K562 (cell line): ENCODE measurements around the gene PHTF1. TPM values are rescaled to one million over a fixed set of nuclear protein-coding genes. Genes with fewer than 3 reads are reported as not detected.

ENCODE experiments used
- ATF2 ChIP-seq: sonication (generic); formaldehyde crosslinking; IDR thresholded peaks from 2 replicates; pipeline ENCODE4 v1.8.1; 2022; ENCODE audit warnings: missing genetic modification reagents
- CTBP1 ChIP-seq: fragments of 450-650 bp; IDR thresholded peaks from 2 replicates; pipeline ENCODE4 v1.6.1; 2016; ENCODE audit warnings: borderline replicate concordance
- FOXK2 ChIP-seq, 2 experiments: fragments of 450-650 bp; IDR thresholded peaks in 1 of 2; conservative IDR thresholded peaks in 1 of 2; 2 replicates each; pipeline ENCODE4 v1.6.1; 2016; ENCODE audit warnings: low read depth in 2 of 2, mild to moderate bottlenecking in 1 of 2
- KLF16 ChIP-seq: IDR thresholded peaks from 2 replicates; pipeline ENCODE4 v1.6.1; 2016; ENCODE audit warnings: antibody characterized with exemption
- MYNN ChIP-seq, 2 experiments: sonication (generic); formaldehyde crosslinking in 1 of 2; IDR thresholded peaks; 2 replicates each; pipeline versions ENCODE4 v1.5.0 to v1.6.1; 2016 to 2020; ENCODE audit warnings: antibody characterized with exemption in 1 of 2, missing genetic modification reagents in 1 of 2
- POLR2AphosphoS5 ChIP-seq: IDR thresholded peaks from 2 replicates; pipeline ENCODE4 v1.6.1; 2011; ENCODE audit warnings: mild to moderate bottlenecking, low read depth, low read length, moderate library complexity; ENCODE audit not compliant: control insufficient read depth, insufficient read depth
- POLR2B ChIP-seq: fragments of 450-650 bp; IDR thresholded peaks from 2 replicates; pipeline ENCODE4 v1.6.1; 2018; ENCODE audit warnings: low read depth; ENCODE audit not compliant: partially characterized antibody
- PYGO2 ChIP-seq: fragments of 450-650 bp; IDR thresholded peaks from 2 replicates; pipeline ENCODE4 v1.6.1; 2016; ENCODE audit warnings: mild to moderate bottlenecking, missing genetic modification characterization, moderate library complexity, missing compliant biosample characterization
- RCOR1 ChIP-seq, 2 experiments: IDR thresholded peaks; 2 replicates each; pipeline ENCODE4 v1.6.1; 2012; ENCODE audit warnings: low read depth in 2 of 2, low read length in 2 of 2, borderline replicate concordance in 1 of 2, improper control_type of control experiment in 1 of 2
- USF1 ChIP-seq: sonication (generic); formaldehyde crosslinking; IDR thresholded peaks from 2 replicates; pipeline ENCODE4 v1.9.0; 2022; ENCODE audit warnings: mild to moderate bottlenecking, missing genetic modification reagents
- XRCC4 ChIP-seq: IDR thresholded peaks from one replicate; pipeline ENCODE4 v1.6.1; 2011; ENCODE audit not compliant: insufficient read depth, insufficient read length; ENCODE audit errors: extremely low read depth
- ZC3H8 ChIP-seq: fragments of 450-650 bp; IDR thresholded peaks from 2 replicates; pipeline ENCODE4 v1.6.1; 2017
- ZNF699 ChIP-seq: fragments of 250-450 bp; sonication (Bioruptor Pico); IDR thresholded peaks from 2 replicates; pipeline ENCODE4 v1.8.0; 2021; ENCODE audit warnings: mild to moderate bottlenecking, moderate library complexity; ENCODE audit not compliant: insufficient replicate concordance
- polyA plus RNA-seq, 8 experiments: library from polyadenylated mRNA; depleted of rRNA in 4 of 8; stranded (reverse) in 5 of 8; unstranded in 3 of 8; fragments of >200 nt; fragmentation: Nextera tagmentation in 2 of 8; fragmentation: Illumina TruSeq in 1 of 8; extraction: Ambion mirVana in 2 of 8; extraction: Trizol in 1 of 8; gene quantifications; 2 replicates each; pipeline versions ENCODE4 v1.2.1 to v1.2.3, GENCODE V29; 2011 to 2014; ENCODE audit warnings: inconsistent platforms in 1 of 8, missing spikeins in 1 of 8
- total RNA-seq, 7 experiments: library from RNA; depleted of rRNA in 6 of 7; stranded (reverse); fragments of >200 nt in 6 of 7; fragmentation: Illumina TruSeq in 2 of 7; extraction: Trizol in 2 of 7; gene quantifications; 2 replicates each; pipeline versions ENCODE4 v1.2.1 to v1.2.3, GENCODE V29; 2011 to 2021; ENCODE audit warnings: low replicate concordance in 1 of 7
- TF ChIP-seq, protein P1 (sequence below): fragments of 450-650 bp; IDR thresholded peaks from 2 replicates; pipeline ENCODE4 v1.6.1; 2016; ENCODE audit warnings: low read depth
- TF ChIP-seq, protein P2 (sequence below): fragments of 450-650 bp; IDR thresholded peaks from 2 replicates; pipeline ENCODE4 v1.6.1; 2016

PHTF1 gene
- total and polyA plus RNA-seq, 9 of the 15 experiments (the other 6 are each of a cell fraction or from before 2014, with no cell fraction given): 8.4 to 36.2 (median 23.0) TPM

DNA sequence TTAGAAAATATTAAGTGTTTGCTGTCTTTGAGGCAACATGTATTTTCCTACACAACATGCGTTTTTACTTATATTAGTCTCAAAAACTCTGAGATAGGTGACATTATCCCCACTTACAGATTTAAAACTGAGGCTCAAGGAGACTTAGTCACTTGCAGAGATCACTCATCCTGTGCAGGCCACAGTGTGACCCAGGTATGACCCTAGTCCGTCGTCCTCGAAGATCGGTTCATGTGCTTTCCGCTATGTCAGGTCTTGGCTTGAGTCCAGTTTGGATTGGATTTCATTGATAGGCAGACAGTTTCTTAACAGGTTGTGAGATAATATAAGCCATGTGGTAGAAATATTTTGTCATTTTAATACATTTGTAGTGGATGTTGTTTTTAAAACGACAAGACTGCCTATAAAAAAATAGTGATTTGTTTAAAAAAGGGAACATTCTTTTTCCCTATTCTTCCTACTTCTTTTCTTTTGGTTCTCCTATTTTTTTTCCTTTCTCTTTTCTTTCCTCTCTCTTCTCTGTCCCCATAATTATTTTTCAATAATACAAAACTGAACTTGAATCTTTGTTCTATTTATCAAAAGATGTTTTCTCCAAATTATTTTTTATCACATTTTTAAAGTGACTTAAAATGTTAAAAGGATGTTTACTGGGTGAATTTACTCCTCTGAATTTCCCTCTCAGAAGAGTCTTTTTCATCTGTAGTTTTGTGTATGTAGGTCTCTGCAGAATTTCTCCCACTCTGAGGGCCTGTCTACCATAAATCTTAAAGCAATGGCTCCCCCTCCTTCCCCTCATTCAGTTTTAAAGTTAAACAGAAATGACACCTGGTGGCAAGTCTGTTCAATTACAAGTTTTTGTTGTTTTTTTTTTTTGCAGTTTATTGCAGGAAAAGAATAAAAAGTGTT lies 81.8 kb downstream of the PHTF1 start (continued):
- TF ChIP-seq, protein P1, sequence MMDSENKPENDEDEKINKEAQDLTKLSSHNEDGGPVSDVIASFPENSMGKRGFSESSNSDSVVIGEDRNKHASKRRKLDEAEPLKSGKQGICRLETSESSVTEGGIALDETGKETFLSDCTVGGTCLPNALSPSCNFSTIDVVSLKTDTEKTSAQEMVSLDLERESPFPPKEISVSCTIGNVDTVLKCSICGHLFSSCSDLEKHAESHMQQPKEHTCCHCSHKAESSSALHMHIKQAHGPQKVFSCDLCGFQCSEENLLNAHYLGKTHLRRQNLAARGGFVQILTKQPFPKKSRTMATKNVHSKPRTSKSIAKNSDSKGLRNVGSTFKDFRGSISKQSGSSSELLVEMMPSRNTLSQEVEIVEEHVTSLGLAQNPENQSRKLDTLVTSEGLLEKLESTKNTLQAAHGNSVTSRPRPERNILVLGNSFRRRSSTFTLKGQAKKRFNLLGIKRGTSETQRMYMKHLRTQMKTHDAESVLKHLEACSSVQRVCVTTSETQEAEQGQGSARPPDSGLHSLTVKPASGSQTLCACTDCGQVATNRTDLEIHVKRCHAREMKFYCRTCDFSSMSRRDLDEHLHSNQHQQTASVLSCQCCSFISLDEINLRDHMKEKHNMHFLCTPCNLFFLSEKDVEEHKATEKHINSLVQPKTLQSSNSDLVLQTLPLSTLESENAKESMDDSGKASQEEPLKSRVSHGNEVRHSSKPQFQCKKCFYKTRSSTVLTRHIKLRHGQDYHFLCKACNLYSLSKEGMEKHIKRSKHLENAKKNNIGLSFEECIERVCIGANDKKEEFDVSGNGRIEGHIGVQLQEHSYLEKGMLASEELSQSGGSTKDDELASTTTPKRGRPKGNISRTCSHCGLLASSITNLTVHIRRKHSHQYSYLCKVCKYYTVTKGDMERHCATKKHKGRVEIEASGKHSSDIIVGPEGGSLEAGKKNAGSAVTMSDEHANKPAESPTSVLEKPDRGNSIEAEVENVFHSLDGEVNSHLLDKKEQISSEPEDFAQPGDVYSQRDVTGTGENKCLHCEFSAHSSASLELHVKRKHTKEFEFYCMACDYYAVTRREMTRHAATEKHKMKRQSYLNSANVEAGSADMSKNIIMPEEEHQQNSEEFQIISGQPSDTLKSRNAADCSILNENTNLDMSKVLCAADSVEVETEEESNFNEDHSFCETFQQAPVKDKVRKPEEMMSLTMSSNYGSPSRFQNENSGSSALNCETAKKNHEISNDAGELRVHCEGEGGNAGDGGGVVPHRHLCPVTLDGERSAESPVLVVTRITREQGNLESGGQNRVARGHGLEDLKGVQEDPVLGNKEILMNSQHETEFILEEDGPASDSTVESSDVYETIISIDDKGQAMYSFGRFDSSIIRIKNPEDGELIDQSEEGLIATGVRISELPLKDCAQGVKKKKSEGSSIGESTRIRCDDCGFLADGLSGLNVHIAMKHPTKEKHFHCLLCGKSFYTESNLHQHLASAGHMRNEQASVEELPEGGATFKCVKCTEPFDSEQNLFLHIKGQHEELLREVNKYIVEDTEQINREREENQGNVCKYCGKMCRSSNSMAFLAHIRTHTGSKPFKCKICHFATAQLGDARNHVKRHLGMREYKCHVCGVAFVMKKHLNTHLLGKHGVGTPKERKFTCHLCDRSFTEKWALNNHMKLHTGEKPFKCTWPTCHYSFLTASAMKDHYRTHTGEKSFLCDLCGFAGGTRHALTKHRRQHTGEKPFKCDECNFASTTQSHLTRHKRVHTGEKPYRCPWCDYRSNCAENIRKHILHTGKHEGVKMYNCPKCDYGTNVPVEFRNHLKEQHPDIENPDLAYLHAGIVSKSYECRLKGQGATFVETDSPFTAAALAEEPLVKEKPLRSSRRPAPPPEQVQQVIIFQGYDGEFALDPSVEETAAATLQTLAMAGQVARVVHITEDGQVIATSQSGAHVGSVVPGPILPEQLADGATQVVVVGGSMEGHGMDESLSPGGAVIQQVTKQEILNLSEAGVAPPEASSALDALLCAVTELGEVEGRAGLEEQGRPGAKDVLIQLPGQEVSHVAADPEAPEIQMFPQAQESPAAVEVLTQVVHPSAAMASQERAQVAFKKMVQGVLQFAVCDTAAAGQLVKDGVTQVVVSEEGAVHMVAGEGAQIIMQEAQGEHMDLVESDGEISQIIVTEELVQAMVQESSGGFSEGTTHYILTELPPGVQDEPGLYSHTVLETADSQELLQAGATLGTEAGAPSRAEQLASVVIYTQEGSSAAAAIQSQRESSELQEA: no peak
- TF ChIP-seq ZNF699 (CRISPR knock-in tag) (no peak), CTBP1 (peak; percentile 67; the same call in 1 of the 2 replicates), KLF16 (no peak), XRCC4 (no peak), RCOR1 (IDR thresholded peaks at IDR 0.05; ENCODE audit: borderline replicate concordance in 1 of 2, low read depth in 2 of 2, low read length in 2 of 2) (peak; percentile 43 to 95; a peak in 3 of 4 replicates), MYNN (IDR thresholded peaks at IDR 0.05) (no peak), MYNN (CRISPR knock-in tag; IDR thresholded peaks at IDR 0.05) (no peak), ATF2 (CRISPR knock-in tag) (no peak), ZC3H8 (no peak), POLR2B (no peak), FOXK2 (conservative IDR thresholded peaks at IDR 0.05 in 1 of 2, IDR thresholded peaks at IDR 0.05 in 1 of 2; ENCODE audit: low read depth in 2 of 2) (peak in 1 of 2 experiments; percentile 23; a peak in 1 of 4 replicates), USF1 (CRISPR knock-in tag) (no peak), POLR2AphosphoS5 (0 out of 2 replicates have a peak, but pooled peaks have one; percentile 40), PYGO2 (tag) (no peak)
- TF ChIP-seq, protein P2, sequence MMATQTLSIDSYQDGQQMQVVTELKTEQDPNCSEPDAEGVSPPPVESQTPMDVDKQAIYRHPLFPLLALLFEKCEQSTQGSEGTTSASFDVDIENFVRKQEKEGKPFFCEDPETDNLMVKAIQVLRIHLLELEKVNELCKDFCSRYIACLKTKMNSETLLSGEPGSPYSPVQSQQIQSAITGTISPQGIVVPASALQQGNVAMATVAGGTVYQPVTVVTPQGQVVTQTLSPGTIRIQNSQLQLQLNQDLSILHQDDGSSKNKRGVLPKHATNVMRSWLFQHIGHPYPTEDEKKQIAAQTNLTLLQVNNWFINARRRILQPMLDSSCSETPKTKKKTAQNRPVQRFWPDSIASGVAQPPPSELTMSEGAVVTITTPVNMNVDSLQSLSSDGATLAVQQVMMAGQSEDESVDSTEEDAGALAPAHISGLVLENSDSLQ: peak; percentile 98
